Posterior vena cava (tissue), 2 donors: Measurements from ENCODE around the gene MRPS31. TPM values are rescaled to one million over a fixed set of nuclear protein-coding genes. Genes with fewer than 3 reads are reported as not detected.
"Not testable (repeated sequence)": the region's sequence is repeated elsewhere in the genome, so short reads cannot be mapped to it uniquely, and the experiment has no call there.

ENCODE experiments used
- DNase-seq: peaks from one replicate; pipeline ENCODE4 v3.0.0-alpha.2; 2020; ENCODE audit warnings: low spot score
- intact Hi-C, 2 donors: fragments of 100-400 bp; cut with DNase I; formaldehyde crosslinking; loops; one replicate each; pipeline versions ENCODE4 v1.14.1 to v1.14.2; 2022 to 2023
- total RNA-seq, 2 donors: library from RNA; stranded (reverse); fragmentation: NEBNext Ultra II Directional; extraction: Animal tissue kit (Norgen Biotek cat#: 25700); gene quantifications; one replicate each; pipeline ENCODE4 v1.2.1, GENCODE V29; 2021
- donor health status: DM: yes; HTN: yes; CAD: no.
- donor health status: DM: yes; HTN: yes; CAD: no.

MRPS31 gene
- total RNA-seq, 2 donors from 2014 or later: 14.9 to 16.8 TPM

DNA sequence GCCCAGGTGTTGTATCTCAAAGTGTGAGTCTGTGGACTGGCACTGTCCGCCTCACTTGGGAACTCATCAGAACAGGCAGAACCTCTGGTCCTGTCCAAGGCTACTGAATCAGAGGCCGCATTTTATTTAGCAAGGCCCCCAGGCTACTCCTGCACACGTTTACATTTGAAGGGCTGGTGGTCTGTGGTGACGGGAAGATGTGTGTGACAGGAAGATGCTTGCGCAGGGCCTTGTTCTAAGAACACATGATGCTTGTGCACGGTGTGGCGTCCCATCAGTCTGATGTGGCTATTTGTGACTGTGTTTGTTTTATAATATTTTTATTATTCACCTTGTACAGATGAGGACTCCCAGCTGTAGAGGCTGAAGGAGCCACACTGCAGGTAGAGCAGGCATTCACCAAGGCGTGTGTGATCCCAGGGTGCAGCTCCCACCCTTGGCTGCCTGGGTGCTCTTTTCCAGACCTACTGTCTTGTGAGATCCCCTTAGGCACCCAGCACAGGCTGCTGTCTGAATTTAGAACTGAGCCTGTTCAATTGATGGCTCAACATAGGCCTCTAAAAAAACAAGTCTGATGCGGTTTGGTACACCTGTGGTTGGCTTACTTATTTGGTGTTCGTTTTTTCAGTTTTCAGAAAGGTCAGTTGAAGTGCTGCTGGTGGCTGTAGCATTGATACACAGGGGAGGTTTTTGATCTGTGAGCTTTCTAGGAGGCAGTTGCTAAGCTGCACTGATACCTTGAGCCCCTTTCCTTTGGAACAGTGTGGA is 21.5 kb upstream of the MRPS31 start:
- no peak for DNase-seq
- intact Hi-C loops: no loop called here

DNA sequence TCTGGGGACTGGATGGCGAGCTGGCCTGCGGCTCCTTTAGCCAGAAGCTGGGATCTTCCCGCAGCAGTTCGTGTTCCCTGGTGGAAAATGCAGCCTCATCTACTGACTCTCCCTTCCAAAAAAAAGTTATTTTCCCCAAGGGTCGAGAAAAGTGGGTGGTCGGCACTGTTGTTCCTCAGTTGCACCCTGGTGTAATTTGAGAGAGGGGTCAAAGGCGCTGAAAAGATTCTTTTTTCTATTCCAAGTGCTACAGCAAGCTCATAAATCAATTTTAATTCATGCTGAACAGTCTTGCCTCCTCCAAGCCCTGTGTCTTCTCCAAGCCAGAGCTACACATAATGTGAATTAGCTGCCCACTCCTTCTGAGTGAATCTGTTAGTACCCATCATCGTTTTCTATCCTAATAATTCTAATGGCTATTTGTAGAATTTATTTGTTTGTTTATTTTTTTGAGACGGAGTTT is 19.2 kb upstream of the MRPS31 start:
- DNase-seq: no peak
- intact Hi-C loops: no loop called here

DNA sequence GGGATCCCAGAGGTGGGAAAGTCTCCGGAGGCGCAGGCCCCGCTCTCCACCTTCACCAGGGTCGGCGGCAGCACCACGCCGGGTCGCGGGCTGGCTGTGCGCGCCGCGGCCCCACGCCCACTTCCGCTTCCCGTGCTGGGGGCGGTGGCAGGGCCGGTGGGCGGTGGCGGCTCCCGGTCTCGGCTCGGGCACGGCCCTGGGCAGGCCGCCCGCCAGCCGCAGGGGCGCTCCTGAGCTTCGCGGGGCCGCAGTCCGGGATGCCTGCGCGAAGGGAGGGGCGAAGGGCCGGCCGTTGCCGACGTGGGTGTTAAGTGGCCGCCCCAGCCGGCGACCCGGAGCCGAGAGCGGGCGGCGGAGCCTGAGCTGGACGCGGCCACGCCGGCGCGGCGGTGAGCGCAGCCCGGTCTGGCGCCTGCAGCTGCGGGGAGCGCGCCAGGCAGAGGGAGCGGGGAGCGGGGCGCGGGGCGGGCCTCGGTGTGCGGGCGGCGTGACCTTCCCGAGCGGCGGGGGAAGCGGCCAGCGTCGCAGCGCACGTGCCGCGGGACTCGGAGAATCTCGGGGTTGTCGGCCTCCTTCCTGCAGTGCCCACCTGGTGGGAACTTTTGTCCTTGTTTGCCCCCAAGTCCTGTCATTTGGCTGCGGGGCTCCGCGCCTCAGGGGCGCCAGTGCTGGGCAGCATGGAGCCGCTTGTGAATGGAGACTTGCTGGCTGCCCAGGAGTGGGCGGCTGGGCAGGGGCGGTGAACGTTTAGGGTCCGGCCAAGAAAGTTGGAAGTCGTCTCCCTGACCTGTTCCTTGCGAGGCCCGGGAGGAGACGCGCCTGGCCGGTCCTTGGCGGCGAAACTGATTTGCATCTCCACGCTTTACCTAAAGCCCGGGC is 18.5 kb upstream of the MRPS31 start, which contains the start of gene SLC25A15:
TSS of gene SLC25A15 (plus strand) at position 337 of the 879 bp plus-strand sequence. CDS start 3,616 bp downstream, outside the sequence.
- intact Hi-C loops: no loop called here

DNA sequence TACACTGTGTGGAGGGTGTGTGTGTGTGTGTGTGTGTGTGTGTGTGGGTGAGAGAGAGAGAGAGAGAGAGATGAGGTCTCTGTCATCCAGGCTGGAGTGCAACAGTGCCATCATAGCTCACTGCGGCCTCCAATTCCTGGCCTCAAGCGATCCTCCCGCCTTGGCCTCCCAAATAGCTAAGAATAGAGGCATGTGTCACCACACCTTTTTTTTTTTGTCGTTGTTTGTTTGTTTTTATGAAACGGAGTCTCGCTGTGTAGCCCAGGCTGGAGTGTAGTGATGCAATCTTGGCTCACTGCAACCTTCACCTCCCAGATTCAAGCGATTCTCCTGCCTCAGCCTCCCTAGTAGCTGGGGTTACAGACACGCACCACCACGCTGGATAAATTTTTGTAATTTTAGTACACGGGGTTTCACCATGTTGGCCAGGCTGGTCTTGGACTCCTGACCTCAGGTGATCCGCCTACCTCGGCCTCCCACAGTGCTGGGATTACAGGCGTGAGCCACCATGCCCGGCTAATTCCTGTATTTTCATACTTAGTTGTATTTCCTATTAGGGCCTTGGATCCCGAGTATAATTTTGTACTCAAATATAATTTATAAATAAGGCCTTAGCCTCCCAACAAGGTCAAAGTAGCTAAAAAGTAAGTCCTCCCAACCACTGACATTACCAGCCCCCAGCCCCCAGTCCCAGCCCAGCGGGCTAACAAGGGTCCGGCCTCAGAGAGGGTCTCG is 17.7 kb upstream of the MRPS31 start:
- intact Hi-C loops, DNase-seq: not testable (repeated sequence)

More for the DNA sequence above, 18.5 kb upstream of the MRPS31 start, which contains the start of gene SLC25A15:
- peak; percentile 93 for DNase-seq

DNA sequence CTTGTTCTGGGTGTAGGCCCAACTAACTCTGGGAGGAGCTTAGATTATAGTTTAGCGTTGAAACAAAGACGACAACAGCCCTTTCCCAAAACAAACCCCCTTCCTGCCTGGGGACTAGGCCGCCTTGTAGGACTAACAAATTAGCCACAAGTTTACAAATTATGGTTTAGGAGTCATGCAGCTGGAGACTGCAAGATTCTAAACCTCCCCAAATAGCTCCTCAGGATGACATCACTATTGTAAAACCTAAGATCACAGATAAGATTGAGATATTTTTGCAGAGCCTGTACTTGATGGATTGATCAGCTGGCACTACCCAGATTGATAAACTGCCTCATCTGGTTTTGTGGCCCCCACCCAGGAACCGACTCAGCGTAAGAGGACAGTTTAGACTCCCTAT is 16.1 kb upstream of the MRPS31 start:
- intact Hi-C loops: no loop called here

DNA sequence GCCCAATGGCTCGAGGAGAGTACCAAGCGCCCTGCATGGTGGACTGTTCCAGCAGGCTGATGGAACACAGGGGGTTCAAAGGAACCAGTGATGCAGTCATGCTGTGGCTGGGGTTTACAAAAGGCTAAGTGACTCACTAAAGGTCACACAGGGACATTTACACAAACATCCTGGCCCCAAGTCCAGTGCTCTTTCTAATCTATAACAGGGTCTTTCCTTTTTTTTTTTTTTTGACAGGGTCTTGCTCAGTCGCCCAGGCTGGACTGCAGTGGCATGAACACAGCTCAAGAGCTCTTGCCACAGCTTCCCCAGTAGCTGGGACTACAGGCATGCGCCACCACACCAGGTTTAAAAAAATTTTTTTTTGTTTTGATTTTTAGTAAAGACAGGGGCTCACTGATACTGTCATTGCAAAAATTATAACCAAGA is 15.6 kb upstream of the MRPS31 start:
- no peak for DNase-seq
- intact Hi-C loops: no loop called here

More for the DNA sequence above, 16.1 kb upstream of the MRPS31 start:
- no peak for DNase-seq

DNA sequence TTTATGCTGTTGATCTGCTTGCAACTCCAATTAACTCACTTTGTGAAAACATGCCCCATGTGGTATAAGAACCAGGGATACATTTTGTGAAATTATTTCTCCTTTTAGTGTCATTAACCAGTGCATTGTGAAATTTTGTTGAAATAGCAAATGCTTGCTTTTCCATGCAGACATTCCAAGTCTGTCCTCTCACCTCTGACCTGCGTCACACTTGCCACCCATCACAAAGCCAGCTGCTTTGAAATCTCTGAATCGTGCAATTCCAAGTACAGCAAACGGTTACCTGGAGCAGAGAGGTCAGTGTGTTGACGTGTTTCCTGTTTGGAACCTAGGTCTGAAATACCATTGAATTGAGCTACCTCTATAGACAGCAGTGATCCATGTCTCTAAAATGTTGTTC is 13.6 kb upstream of the MRPS31 start:
- intact Hi-C loops: no loop called here
- no peak for DNase-seq

DNA sequence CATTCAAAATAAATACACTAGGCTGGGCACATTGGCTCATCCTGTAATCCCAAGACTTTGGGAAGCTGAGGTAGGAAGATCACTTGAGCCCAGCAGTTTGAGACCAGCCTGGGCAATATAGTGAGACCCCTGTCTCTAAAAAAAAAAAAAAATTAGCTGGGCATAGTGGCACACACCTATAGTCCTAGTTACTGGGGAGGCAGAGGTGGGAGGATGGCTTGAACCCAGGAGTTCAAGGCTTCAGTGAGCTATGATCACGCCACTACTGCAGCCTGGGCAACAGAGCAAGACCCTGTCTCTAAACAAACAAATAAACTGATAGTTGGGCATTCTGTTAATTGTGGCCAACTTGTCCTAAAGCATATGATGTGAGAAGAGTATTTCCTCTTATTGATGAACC is 12.0 kb upstream of the MRPS31 start:
- DNase-seq, intact Hi-C loops: not testable (repeated sequence)

DNA sequence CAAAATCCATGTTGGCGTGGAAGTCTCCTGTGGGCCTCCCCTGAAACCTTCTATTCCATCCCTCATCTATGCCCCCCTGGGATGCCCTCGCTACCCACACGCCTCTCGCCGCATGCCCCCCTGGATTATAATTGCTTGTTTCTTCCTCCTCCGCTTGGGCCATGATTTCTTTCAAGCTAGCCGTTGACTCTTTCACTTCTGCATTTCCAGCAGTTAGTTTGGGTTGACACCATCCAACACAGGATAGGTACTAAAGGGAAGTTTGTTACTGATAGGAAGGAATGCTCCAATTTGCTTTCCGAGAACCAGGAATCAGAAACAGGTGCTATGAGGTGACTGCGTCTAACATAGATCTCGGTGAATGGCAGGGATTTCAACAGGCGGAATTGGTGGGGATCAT is 10.7 kb upstream of the MRPS31 start:
- DNase-seq: no peak
- intact Hi-C loops: no loop called here

DNA sequence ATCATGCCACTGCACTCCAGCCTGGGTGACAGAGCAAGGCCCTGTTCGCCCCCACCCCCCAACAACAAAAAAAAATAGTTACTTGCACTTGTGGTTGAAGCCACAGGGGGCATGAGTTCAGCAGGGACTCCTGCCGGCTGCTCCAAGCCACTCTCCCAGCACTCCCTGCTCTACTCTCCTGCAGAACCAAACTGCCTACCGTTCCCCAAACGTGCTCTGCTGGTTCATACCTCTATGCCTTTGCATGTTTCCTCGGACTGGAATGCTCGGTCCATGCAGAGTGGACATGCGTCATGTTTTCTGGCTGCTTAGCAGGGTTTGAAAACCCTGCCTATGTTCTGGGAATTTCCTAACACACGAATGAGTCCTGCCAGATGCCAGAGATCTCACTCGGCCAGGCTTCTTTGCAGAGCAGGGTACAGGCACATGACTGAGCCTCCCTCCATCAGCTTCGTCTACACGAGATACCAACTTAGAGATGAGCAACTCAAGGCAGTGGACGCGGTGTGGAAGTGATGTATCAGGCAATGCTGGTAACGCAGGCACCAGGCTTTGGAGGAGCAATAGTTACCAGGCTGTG is 9.9 kb upstream of the MRPS31 start:
- intact Hi-C loops: no loop called here
- no peak for DNase-seq

DNA sequence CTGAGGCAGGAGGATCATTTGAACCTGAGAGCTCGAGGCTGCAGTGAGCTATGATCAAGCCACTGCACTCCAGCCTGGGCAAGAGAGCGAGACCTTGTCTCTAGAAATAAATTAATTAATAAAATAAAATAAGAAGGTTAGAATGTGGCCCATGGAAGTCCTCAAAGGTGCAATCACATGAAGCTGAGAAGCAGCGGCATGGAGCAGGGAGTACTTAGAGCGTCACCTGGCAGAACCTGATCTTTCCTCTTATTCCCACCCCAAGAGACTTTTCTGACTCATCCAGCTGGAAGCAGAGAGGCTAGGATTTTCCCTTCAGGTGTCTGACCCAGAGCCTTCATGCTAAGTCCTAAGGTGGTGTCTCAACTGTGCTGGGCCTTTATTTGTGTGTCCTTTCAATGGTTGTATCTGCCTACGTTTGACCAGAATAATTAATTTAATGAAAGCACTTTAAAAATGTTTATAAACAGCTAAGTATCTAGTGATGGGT is 8.9 kb upstream of the MRPS31 start:
- no peak for DNase-seq
- intact Hi-C loops: no loop called here

DNA sequence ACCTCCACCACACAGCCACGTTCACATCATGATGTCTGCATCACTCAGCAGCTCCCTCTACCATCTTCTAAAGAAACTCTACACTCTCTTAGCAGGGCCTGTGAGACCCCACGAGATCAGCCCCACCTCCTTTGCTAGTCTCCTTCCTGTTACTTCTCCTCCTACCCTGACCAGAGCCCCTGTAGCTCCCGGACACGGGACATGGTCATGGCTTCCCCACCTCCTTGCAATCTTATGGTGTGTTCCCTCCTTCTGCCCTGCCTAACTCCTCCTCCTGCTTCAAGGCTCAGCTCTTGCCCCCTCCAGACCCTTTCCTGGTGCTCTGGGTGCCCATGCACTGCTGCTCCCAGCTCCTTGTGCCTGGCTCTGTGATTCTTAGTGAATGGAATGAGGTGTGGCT is 8.1 kb upstream of the MRPS31 start:
- intact Hi-C loops: no loop called here
- DNase-seq: no peak

DNA sequence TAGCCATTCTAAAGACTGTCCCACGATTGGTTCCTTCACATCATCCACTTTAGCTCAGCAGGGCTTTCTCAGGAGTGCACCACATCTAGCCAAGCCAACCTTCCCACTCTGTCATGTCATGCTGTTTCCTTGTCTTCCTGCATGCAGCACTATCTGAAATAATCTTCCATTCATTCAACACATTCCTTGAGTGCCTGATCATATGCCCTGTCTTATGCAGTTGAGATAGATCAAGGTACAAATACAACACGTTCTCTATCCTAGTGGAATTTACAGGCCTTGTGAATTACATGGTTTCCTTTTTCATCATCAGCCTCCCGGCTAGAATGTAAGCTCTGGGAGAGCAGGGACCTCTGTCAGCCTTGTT is 6.8 kb upstream of the MRPS31 start:
- intact Hi-C loops: no loop called here
- DNase-seq: no peak

DNA sequence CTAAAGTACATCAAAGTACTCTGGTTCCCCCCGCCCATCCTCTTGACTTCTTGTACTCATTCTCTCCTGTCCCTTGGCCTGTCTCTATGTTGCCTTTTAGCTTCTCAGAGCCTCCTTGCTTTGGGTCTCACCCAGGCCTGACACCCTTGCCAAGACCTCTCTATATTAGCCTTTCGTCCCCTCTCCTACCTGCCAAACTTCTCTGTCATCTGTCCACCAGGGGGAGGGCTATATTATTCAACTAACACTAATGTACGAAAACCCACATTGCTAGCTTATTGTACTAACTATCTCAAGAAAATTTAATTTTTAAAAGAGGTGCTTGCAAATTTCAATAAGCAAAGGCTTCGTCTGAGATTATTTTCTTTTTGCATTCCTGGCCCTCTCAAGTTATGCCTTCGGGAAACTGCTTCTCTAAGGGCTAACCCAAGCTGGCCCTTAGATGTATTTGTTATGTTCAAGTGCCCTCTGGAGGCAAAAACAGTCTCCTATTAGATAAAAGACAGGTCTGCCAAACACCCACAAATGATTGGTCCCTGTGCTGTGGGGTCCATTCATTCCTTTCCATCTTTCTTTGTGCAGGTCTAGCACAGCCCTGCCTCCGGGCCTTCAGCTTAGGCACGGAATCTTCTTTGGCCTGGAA is 6.3 kb upstream of the MRPS31 start:
- DNase-seq: no peak
- intact Hi-C loops: no loop called here

DNA sequence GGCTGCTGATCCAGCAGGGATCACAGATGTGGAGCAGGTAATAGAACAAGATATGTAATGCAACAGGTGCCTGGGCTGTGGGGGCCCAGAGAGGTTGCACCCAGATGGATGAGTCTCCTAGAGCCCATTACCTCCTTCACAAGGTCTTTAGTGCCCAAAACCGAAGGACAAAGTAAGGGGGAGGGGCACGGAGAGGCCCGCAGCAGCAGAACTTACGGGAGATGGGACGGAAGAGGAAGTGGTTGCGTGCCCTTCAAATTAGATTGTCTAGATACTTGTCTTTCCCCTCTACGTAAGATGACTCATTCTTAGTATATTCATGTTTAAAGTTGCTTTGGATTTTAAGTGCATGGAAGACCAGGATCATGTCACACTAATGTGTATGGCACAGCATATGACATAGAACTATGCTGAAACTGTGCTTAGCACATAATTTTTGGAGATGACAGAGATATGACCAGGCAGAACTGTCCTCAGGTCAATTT is 5.7 kb upstream of the MRPS31 start:
- DNase-seq: no peak
- intact Hi-C loops: no loop called here

DNA sequence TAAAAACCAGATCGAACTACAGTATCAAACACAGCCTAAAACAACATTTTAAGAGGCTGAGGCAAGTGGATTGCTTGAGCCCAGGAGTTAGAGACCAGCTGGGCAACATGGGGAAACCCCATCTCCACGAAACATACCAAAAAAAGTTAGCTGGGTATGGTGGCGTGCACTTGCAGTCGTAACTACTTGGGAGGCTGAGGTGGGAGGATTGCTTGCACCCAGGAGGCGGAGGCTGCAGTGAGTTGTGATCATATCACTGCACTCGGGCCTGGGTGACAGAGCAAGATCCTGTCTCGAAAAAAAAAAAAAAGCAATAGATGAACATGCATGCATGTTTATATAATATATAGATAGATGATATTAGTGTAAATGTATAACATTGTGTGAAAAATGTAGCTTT is 5.2 kb upstream of the MRPS31 start:
- intact Hi-C loops: no loop called here
- no peak for DNase-seq

DNA sequence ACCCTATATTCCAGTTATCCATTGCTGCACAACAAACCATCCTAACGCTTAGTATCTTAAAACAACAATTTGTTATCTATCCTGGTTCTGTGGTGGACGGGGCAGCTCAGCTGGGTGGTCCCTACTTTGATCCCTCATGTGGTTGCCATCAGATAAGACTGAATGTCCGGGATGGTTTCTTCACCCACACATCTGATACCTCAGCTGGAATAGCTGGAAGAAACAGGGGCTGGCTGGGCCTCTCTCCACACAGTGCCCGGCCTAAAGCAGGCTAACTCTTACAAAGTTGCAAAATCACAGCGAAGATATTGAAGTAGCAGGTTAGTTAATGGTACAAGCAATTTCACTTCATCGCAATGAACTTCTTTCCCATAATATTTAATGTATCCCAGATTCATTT is 3.7 kb upstream of the MRPS31 start:
- intact Hi-C loops: no loop called here
- DNase-seq: no peak

DNA sequence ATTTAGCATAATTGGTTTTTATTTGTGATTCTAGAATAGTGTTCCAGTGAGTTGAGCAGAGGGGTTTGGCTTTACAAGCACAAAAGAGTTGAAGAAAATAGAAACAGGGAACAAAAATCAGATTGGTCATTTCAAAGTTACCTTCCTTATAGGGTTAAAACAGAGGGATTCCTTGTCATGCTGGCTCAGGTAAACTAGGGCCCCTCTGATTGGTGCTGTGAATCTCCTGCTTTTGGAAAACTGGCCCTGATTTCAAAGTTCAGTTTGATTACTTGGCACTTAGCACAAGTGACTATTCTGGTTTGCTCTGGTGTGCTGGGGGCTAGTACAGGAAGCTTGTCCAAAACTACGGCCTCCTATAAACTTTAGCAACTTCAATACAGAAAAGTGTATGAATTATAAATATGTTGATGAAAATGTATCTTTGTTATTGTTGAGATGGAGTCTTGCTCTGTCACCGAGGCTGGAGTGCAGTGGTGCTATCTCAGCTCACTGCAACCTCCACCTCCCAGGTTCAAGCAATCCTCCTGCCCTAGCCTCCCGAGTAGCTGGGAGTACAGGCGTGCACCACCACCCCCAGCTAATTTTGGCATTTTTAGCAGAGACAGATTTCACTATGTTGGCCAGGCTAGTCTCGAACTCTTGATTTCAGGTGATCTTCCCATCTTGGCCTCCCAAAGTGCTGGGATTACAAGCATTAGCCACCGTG is 1.9 kb upstream of the MRPS31 start:
- intact Hi-C loops: no loop called here
- no peak for DNase-seq
